Caco-2 (cell line): Measurements from ENCODE around the gene ZNF473. TPM values are rescaled to one million over a fixed set of nuclear protein-coding genes. Genes with fewer than 3 reads are reported as not detected.

Experiments used
- BruUV-seq: library from RNA; stranded (reverse); fragments of 400-500 nt; replicated peaks from 2 replicates; lab custom pipeline; 2021; lab: Mats Ljungman, UMichigan
- CTCF ChIA-PET: fragments of 300-600 bp; sonication (Branson Sonifier 250); formaldehyde crosslinking; loops from one replicate; lab custom pipeline; 2022; ENCODE audit warnings: antibody characterized with exemption; lab: Charles Lee
- POLR2A ChIA-PET: fragments of 300-600 bp; sonication (Branson Sonifier 250); formaldehyde crosslinking; loops from one replicate; lab custom pipeline; 2022; ENCODE audit warnings: antibody characterized with exemption; lab: Charles Lee
- DNase-seq, 2 experiments: peaks; one replicate each; pipeline versions ENCODE4 v3.0.0 to v3.0.0-alpha.2; 2020 to 2022
- H3K27me3 ChIP-seq: replicated peaks from 2 replicates; pipeline ENCODE4 v1.6.0; 2011; ENCODE audit warnings: low read length; ENCODE audit not compliant: control insufficient read depth, insufficient read depth
- H3K36me3 ChIP-seq: 2 replicates; pipeline ENCODE4 v1.5.1; 2011; ENCODE audit warnings: low read length; ENCODE audit not compliant: control insufficient read depth, insufficient read depth
- H3K4me1 ChIP-seq: fragments of 250-450 bp; sonication (Bioruptor Pico); 2 replicates; pipeline ENCODE4 v1.5.1; 2020; ENCODE audit warnings: mild to moderate bottlenecking
- H3K4me3 ChIP-seq: 2 replicates; pipeline ENCODE4 v1.5.1; 2011; ENCODE audit warnings: low read depth, mild to moderate bottlenecking, control low read depth, low read length
- H3K9me3 ChIP-seq: fragments of 250-450 bp; sonication (Bioruptor Pico); 2 replicates; pipeline ENCODE4 v1.5.1; 2020; ENCODE audit warnings: mild to moderate bottlenecking, moderate library complexity
- H3K27ac Mint-ChIP-seq: one replicate; pipeline ENCODE4 v1.8.0; 2022; ENCODE audit warnings: mixed read lengths; ENCODE audit not compliant: unreplicated experiment
- H3K27me3 Mint-ChIP-seq: one replicate; pipeline ENCODE4 v1.8.0; 2022; ENCODE audit warnings: mixed read lengths; ENCODE audit not compliant: insufficient read depth, unreplicated experiment
- H3K36me3 Mint-ChIP-seq: one replicate; pipeline ENCODE4 v1.8.0; 2022; ENCODE audit warnings: mild to moderate bottlenecking, mixed read lengths; ENCODE audit not compliant: insufficient read depth, unreplicated experiment
- H3K4me1 Mint-ChIP-seq: one replicate; pipeline ENCODE4 v1.8.0; 2022; ENCODE audit warnings: low read depth, mixed read lengths; ENCODE audit not compliant: unreplicated experiment
- H3K4me3 Mint-ChIP-seq: one replicate; pipeline ENCODE4 v1.8.0; 2022; ENCODE audit warnings: mild to moderate bottlenecking, moderate library complexity, mixed read lengths; ENCODE audit not compliant: unreplicated experiment
- H3K9me3 Mint-ChIP-seq: one replicate; pipeline ENCODE4 v1.8.0; 2022; ENCODE audit warnings: mixed read lengths; ENCODE audit not compliant: unreplicated experiment
- intact Hi-C: fragments of 100-400 bp; cut with micrococcal nuclease; formaldehyde crosslinking; loops from one replicate; pipeline ENCODE4 v1.10.0; 2022; ENCODE audit not compliant: unreplicated experiment
- total RNA-seq: library from RNA; stranded (reverse); gene quantifications from 2 replicates; pipeline ENCODE4 v1.2.3, GENCODE V29; 2022
- TF ChIP-seq, protein P1 (sequence below), 2 experiments: fragments of 200-600 bp in 1 of 2; IDR thresholded peaks; 1 replicate in 1 of 2; 2 replicates in 1 of 2; pipeline versions ENCODE4 v1.5.1 to v1.8.0; 2011 to 2022; ENCODE audit warnings: antibody characterized with exemption in 1 of 2, control low read depth in 1 of 2, inconsistent platforms in 1 of 2, low read depth in 1 of 2, low read length in 1 of 2, mild to moderate bottlenecking in 1 of 2, moderate library complexity in 1 of 2; ENCODE audit not compliant: insufficient read depth in 1 of 2, severe bottlenecking in 1 of 2, unreplicated experiment in 1 of 2

The ZNF473 gene
- total RNA-seq, 1 experiment from 2014 or later: 22.3 TPM

DNA sequence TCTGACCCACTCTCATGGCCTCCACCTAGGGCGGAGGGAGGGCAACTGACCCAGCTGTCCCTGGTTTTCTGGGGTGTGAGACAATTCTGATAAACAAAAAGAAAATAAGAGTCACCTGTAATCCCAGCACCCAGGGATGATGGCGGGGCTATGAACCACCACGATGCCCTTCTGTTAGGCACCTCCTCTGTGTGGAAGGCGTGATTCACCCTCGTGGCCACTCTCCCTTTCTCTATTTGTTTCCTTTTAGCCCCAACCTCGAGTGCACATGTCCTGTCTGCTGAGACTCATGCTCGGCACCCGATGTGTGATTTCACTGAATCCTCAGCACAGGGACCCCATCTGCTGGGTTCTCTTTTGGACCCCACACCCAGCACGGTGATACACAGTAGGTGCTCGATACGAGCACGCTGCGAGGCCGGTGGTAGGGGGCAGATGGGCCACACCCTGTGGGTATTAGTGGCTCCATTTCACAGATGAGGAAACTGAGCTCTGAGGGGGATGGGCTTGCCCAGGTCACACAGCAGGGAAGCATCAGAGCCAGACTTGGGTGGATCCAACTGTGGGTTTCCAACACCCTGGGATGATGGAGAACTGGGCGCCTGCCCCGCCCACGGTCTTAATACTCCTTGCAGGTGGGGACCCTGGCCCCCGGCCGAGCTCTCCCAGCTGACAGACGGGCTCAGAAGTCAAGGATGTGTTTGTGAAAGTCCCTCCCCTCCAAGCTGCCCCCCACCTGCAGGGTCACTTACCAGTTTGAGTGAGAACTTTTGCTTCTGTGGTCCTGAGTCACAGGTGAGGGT, 25.6 kb upstream of the ZNF473 start:
- intact Hi-C loops: no loop called here
- no peak for DNase-seq
- POLR2A ChIA-PET: no interaction called here
- H3K4me3 ChIP-seq: no peak overlapping the region
- H3K36me3 Mint-ChIP-seq: peaks cover 25% of the 10 kb centered on the region
- H3K9me3 Mint-ChIP-seq: no peaks in the 10 kb centered on the region
- no peak overlapping the region for H3K4me3 Mint-ChIP-seq
- no peaks in the 10 kb centered on the region for H3K27me3 ChIP-seq
- BruUV-seq: no TSS peak
- H3K9me3 ChIP-seq: no peaks in the 10 kb centered on the region
- H3K4me1 Mint-ChIP-seq: no peaks in the 10 kb centered on the region
- H3K27ac Mint-ChIP-seq: no peak overlapping the region
- peaks cover 2% of the 10 kb centered on the region; the same call in 1 of the 2 replicates for H3K36me3 ChIP-seq
- H3K4me1 ChIP-seq: no peaks in the 10 kb centered on the region
- CTCF ChIA-PET: interaction anchor here (1.0 kb wide), 1 partner anchor 25 kb away, joined by 4 read pairs; the partner anchor contains the start of gene ZNF473
- no peaks in the 10 kb centered on the region for H3K27me3 Mint-ChIP-seq
- TF ChIP-seq, protein P1, sequence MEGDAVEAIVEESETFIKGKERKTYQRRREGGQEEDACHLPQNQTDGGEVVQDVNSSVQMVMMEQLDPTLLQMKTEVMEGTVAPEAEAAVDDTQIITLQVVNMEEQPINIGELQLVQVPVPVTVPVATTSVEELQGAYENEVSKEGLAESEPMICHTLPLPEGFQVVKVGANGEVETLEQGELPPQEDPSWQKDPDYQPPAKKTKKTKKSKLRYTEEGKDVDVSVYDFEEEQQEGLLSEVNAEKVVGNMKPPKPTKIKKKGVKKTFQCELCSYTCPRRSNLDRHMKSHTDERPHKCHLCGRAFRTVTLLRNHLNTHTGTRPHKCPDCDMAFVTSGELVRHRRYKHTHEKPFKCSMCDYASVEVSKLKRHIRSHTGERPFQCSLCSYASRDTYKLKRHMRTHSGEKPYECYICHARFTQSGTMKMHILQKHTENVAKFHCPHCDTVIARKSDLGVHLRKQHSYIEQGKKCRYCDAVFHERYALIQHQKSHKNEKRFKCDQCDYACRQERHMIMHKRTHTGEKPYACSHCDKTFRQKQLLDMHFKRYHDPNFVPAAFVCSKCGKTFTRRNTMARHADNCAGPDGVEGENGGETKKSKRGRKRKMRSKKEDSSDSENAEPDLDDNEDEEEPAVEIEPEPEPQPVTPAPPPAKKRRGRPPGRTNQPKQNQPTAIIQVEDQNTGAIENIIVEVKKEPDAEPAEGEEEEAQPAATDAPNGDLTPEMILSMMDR (IDR thresholded peaks at IDR 0.05; ENCODE audit: insufficient read depth in 1 of 2, low read depth in 1 of 2, low read length in 1 of 2, severe bottlenecking in 1 of 2, unreplicated experiment in 1 of 2): no peak

DNA sequence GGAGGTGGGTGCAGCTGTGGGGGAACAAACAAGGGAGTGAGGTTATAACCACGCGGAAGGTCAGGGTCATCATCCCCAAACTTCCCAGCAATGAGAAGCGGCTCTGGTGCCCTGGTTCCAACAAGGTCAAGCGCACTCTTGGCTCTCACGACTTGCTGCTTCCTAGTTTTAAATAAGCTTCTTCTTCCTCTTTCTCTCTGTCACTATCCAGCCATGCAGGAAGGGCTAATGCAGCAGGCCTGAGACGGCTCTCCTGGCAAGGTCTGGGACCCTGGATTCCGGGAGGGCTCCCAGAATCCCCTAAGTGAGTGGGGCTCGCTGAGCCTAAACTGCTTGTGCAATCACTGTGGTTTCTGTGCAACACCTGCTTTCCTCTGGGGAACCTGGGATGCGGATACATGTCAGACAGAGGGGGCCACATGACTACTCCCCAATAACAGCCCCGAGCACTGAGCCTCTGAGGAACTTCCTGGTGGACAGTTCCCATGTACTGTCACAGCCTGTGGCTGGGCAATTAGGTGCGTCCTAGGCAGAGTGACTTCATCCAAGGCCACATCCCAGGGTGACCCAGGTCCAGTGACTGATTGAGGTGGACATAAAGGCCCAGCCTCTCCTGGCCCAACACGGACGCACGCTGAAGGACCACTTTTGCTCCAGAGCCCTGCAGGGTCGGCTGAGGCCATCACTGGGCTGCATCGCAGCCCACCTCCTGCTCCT, 24.8 kb upstream of the ZNF473 start:
- intact Hi-C loops: no loop called here
- BruUV-seq: no TSS peak
- H3K4me1 ChIP-seq: no peaks in the 10 kb centered on the region
- TF ChIP-seq, protein P1 (IDR thresholded peaks at IDR 0.05; ENCODE audit: insufficient read depth in 1 of 2, low read depth in 1 of 2, low read length in 1 of 2, severe bottlenecking in 1 of 2, unreplicated experiment in 1 of 2): no peak
- H3K27me3 Mint-ChIP-seq: no peaks in the 10 kb centered on the region
- DNase-seq: no peak
- H3K9me3 ChIP-seq: no peaks in the 10 kb centered on the region
- no peak overlapping the region for H3K4me3 ChIP-seq
- no peaks in the 10 kb centered on the region for H3K9me3 Mint-ChIP-seq
- H3K36me3 ChIP-seq: peaks cover 2% of the 10 kb centered on the region; the same call in 1 of the 2 replicates
- H3K4me3 Mint-ChIP-seq: no peak overlapping the region
- H3K36me3 Mint-ChIP-seq: peaks cover 31% of the 10 kb centered on the region
- ChIA-PET CTCF (interaction anchor here (1.0 kb wide), 1 partner anchor 25 kb away, joined by 4 read pairs; the partner anchor contains the start of gene ZNF473), POLR2A (no interaction called here)
- no peaks in the 10 kb centered on the region for H3K27me3 ChIP-seq
- H3K4me1 Mint-ChIP-seq: no peaks in the 10 kb centered on the region
- no peak overlapping the region for H3K27ac Mint-ChIP-seq

DNA sequence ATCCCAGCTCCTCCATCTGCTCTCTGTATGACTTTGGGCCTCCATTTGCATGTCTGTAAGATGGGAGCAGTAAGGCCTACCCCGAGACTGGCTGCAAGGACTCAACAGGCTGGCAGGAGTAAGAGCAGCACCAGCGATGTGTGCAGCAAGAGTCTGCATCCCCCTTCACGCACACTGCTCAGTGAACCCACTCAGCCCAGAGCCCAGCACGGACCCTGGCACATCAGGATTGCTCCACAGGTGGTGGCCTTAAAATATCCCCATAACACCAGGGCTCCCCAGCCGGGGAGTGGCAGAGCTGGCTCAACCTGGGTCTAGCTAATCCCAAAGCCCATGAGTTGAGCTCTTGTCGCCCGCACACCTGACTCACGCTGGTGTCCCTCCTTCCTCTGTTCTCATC, 24.0 kb upstream of the ZNF473 start:
- H3K27ac Mint-ChIP-seq: no peak overlapping the region
- no TSS peak for BruUV-seq
- CTCF ChIA-PET: interaction anchor here (1.0 kb wide), 1 partner anchor 24 kb away, joined by 4 read pairs; the partner anchor contains the start of gene ZNF473
- no peaks in the 10 kb centered on the region for H3K9me3 Mint-ChIP-seq
- peaks cover 36% of the 10 kb centered on the region for H3K36me3 Mint-ChIP-seq
- H3K4me1 ChIP-seq: no peaks in the 10 kb centered on the region
- intact Hi-C loops: no loop called here
- POLR2A ChIA-PET: no interaction called here
- H3K36me3 ChIP-seq: peaks cover 2% of the 10 kb centered on the region; the same call in 1 of the 2 replicates
- TF ChIP-seq, protein P1 (IDR thresholded peaks at IDR 0.05; ENCODE audit: insufficient read depth in 1 of 2, low read depth in 1 of 2, low read length in 1 of 2, severe bottlenecking in 1 of 2, unreplicated experiment in 1 of 2): no peak
- no peak for DNase-seq
- no peaks in the 10 kb centered on the region for H3K27me3 Mint-ChIP-seq
- no peak overlapping the region for H3K4me3 Mint-ChIP-seq
- H3K4me3 ChIP-seq: no peak overlapping the region
- H3K27me3 ChIP-seq: no peaks in the 10 kb centered on the region
- no peaks in the 10 kb centered on the region for H3K9me3 ChIP-seq
- H3K4me1 Mint-ChIP-seq: no peaks in the 10 kb centered on the region
